D721Med (cell line): ENCODE data around the gene NEU1.
"Not testable (repeated sequence)": the region's sequence is repeated elsewhere in the genome, so short reads cannot be mapped to it uniquely, and the experiment has no call there.

Experiments used
- DNase-seq: peaks from one replicate; pipeline ENCODE4 v3.0.0; 2011; ENCODE audit warnings: low spot score; ENCODE audit not compliant: insufficient read length
- FAIRE-seq: peaks from 2 replicates; lab custom pipeline; 2011; peaks lifted over from hg19 to GRCh38; lab: Jason Lieb, UNC
- CTCF ChIP-seq: IDR thresholded peaks from 2 replicates; pipeline ENCODE4 v1.5.1; 2012; ENCODE audit warnings: mild to moderate bottlenecking, control low read depth; ENCODE audit not compliant: insufficient read depth; ENCODE audit errors: missing control alignments

The NEU1 gene

GRCh38 chr6:31847276-31847978 is 15.2 kb downstream of the NEU1 start:
- TF ChIP-seq CTCF = no peak
- DNase-seq = no peak
- no peak for FAIRE-seq

GRCh38 chr6:31844507-31844906 is 18.1 kb downstream of the NEU1 start:
- DNase-seq (no peak), FAIRE-seq (no peak)
- no peak for TF ChIP-seq CTCF

GRCh38 chr6:31842053-31842452 is 20.6 kb downstream of the NEU1 start:
- FAIRE-seq = no peak
- no peak for TF ChIP-seq CTCF

GRCh38 chr6:31839779-31840126 is 22.9 kb downstream of the NEU1 start:
- not testable (repeated sequence) for FAIRE-seq, DNase-seq

More at GRCh38 chr6:31842053-31842452, 20.6 kb downstream of the NEU1 start:
- no peak for DNase-seq

- no peak for FAIRE-seq
- no peak for DNase-seq
- no peak for TF ChIP-seq CTCF
These were observed 23.7 kb downstream of the NEU1 start for GRCh38 chr6:31838968-31839367.

GRCh38 chr6:31838114-31838553 is 24.5 kb downstream of the NEU1 start:
- FAIRE-seq = not testable (repeated sequence)

GRCh38 chr6:31837369-31838113 is 25.1 kb downstream of the NEU1 start:
- FAIRE-seq (no peak), DNase-seq (no peak)
- TF ChIP-seq CTCF = no peak

More at GRCh38 chr6:31838114-31838553, 24.5 kb downstream of the NEU1 start:
- DNase-seq = not testable (repeated sequence)

GRCh38 chr6:31836474-31837368 is 25.9 kb downstream of the NEU1 start:
- FAIRE-seq (no peak), DNase-seq (no peak)
- TF ChIP-seq CTCF = no peak
